Umbilical cord (tissue), 2 donors: ENCODE results near the gene CASK. TPM values are rescaled to one million over a fixed set of nuclear protein-coding genes. Genes with fewer than 3 reads are reported as not detected.

ENCODE experiments used
- DNase-seq: peaks from one replicate; pipeline ENCODE4 v3.0.0-alpha.2; 2015; ENCODE audit warnings: low spot score
- total RNA-seq: library from RNA; depleted of rRNA; stranded (reverse); fragments of >200 nt; gene quantifications from one replicate; pipeline ENCODE4 v1.2.3, GENCODE V29; 2014; ENCODE audit warnings: low replicate concordance; ENCODE audit not compliant: insufficient read depth

CASK gene
- total RNA-seq, 1 donor from 2014 or later: 87.6 TPM

DNA sequence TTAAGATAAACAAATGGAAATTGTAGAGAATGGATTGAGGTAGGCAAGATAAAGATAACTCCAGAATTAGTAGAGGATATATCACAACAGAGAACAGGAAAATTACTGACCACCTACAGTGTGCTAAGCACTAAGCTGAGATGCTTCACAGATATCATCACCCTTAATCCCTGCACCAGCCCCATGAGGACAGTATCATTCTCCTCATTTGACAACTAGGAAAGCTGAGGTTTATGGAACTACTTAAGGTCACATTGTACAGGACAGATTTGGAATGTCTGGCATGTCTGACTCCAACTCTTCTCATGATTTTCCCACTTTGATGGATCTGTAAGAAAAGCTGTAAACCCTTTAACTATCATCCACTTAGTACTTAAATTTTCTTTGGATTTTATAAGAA lies 95.5 kb downstream of the CASK start:
- peak; percentile 46 for DNase-seq

DNA sequence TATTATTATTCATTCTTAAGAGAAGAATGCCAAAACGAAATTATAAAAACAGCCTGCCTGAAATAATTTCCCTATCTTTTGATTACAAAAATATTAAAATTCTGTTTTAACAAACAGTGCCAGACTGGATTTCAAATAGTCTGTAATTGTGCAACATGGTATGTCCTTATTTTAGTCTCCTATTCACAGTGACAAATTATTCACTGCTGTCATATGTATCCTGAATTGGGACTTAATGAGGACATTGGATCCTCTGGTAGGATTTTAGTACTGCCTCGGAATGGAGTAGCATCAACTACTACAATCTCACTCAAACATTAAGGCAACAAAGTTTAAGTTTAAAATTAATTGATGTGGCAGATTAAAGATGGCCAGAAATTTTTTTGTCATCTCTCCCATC lies 97.6 kb downstream of the CASK start:
- DNase-seq: no peak

DNA sequence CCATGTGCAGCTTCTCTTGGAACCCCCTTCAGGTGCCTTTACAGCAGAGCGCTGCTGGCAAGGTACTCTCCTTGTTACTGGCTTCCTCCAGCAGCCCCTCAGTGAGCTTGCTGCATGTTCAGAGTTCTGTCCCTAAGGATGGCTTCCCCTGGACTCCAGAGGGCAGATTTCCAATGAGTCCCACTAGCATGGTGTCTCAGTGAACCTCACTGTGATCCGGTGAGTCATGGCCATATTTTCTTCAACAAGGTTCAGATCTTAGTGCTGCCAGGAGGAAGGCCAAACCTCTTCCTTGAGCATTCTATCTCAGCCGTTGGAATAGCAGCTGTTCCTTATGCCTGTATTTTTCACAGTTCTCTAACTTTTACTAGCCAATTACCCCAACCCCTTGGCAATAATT lies 98.8 kb downstream of the CASK start:
- DNase-seq: peak; percentile 5

DNA sequence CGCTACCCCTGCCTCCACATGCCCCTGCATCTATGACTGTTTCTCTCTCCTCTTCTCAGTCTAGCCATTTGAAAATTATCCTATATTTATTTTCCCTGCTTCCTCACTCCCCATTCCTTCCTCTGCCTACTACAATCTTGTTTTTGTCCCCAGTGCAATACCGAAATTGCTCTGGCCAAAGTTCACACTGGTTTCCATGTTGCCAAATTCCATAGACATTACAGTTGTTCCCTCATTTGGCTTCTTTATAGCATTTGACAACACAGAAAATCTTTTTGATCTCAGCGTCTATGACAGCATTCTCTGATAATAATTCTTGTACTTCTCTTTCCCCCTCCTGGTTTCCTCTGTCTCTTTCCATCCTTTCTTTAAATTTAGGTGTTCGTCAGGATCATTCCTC lies 100.0 kb downstream of the CASK start:
- DNase-seq: no peak

DNA sequence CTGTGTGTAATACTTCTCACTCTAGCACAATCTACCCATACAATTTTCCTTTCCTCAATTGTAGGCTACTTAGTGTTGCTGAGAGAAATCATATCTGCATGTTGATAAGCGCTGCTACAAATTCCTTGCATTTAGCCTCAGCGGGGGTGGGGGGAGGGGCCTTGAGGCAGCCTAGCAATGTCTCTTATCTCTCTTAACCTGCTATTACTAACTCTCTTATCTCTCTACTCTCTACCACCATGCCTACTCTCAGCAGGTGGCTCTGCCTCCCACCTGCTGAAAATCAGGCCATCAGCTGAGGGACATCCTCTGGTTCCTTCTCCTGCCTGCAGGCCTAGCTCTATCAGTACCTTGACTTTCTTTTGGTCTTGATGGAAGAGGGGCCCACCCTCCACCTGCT lies 100.5 kb downstream of the CASK start:
- DNase-seq: no peak

DNA sequence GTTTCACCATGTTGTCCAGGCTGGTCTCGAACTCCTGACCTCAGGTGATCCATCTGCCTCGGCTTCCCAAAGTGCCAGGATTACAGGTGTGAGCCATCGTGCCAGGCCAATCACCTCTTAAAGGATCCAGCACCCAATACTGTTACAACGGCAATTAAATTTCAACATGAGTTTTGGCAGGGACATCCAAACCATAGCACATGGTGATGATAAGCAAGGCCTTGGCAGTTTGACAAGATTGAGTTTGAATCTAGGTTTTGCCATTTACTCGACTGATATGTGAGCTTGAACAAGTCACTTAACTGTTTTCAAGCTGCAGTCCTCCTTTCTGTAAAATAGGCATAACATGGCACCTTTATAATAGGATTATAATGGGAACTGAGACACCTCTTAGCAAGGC lies 115.3 kb downstream of the CASK start:
- no peak for DNase-seq

DNA sequence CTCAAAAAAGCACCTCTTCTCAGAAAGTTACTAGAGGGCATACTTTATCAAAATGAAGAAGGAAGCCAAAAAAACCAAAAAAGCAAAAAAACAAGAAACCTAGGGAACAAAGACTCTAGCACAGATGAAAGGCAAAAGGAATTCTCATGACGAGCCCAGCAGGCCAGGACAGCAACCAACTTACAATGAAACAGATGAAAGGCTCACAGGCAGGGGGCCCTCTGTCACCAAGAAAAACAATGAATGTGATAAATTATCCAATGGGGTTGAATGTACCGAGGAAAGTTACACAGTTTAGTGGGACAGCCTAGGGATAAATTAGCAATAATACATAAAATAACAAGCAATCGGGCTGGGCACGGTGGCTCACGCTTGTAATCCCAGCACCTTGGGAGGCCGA lies 120.4 kb downstream of the CASK start:
- no peak for DNase-seq

DNA sequence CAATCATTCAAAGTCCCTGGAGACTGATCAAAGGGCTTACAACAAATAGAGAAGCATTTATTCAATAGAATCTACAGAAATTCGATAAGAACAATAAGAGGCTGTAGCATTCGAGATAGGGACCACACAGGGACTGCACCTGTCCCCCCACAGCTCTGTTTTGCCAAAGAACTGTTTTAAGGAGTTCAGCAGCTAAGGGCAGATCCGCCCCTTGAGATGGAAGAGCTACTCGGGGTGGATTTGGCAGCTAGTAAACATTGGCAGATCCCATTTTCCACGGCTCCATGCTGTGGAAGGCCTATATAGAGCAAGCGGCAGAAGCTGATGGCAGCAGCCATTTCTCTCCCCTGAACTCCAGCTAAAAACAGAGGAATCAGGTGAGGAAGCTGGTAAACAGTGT lies 123.7 kb downstream of the CASK start:
- DNase-seq: no peak

DNA sequence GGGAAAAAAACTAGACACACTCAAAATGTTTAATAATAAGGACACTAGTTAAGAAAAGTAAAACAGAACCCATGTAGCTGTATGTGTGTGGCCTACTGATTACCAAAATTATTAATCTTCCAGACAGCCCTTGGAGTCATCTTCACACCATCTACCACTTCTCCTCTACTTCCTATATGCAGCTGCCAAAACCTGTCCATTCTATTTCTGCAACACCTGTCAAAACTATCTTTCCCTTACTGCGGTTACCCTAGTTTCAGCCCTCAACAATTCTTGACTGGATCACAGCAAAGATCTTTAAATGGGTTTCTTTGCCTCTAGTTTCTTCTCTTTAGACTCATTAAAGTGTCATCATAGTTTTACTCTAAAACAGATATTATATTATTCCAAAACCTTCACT lies 126.8 kb downstream of the CASK start:
- DNase-seq: no peak

DNA sequence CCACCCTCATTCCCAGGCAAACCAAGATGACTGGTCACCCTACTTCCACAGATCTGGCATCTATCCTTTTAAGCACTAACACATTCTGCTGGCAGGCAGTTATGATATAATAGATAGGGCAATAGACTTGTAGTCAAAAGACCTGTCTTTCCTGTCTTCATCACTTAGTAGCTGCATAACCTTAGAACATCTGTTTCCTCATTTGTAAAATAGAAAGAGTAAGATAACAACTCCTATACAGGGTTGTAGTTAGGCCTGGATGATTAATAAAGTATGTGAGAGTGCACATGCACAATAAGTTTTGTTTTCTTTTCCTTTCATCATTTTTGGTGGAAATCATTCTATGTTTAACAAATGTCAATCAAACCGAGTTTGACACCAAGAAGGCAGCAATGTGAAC lies 127.3 kb downstream of the CASK start:
- no peak for DNase-seq

DNA sequence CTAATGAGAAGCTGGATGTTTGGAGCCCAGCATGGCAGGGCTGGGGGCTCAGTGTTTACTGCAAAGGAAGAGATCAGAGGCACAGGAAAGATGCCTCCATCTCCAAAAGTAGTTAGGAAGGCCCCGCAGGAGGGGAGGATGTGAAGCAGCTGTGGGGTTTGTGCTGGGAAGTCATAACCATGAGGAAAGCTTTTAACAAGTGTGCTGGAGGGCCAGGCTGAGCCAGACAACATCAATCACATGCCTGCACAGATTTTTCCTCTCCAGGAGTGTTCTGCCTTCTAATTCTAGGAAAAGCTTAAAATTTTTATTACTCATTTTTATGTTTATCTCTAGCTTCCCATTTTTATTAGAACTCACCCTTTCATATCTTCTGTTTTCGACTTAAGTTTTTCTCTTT lies 134.0 kb downstream of the CASK start:
- DNase-seq: peak; percentile 48

DNA sequence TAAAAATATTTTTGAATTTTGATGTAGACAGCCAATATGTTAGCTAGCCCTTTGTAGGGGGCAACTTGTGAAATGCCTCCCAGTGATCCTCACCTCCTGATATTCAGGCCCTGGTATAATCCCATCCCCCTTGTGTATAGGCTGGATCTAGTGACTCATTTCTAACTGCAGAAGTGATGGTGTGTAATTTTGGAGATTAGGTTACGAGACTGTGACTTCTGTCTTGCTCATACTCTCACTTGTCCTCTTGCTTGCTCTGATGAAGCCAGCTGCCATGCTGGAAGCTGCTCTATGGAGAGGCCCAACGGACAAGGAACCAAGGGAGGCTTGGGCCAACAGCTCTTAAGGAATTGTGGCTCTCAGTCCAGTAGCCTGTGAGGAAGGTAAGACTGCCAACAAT lies 137.7 kb downstream of the CASK start:
- no peak for DNase-seq

DNA sequence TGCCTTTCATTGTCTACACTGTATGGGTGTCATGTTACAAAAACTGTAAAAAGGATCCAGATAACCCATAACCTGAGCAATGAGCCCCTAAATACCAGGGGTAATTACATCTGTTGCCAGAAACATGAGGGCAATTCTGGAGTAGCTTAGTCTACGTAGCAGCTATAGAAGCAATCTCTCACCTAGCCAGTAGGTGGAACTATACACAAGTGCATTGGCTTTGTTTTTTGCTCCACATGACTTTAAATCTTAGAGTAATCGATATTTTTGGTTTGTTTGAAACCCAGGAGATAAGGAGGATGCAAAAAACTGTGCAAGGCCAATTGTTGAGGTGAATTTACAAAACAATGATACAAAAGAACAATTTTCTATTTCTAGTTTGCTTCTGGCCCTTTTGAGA lies 141.9 kb downstream of the CASK start:
- no peak for DNase-seq

DNA sequence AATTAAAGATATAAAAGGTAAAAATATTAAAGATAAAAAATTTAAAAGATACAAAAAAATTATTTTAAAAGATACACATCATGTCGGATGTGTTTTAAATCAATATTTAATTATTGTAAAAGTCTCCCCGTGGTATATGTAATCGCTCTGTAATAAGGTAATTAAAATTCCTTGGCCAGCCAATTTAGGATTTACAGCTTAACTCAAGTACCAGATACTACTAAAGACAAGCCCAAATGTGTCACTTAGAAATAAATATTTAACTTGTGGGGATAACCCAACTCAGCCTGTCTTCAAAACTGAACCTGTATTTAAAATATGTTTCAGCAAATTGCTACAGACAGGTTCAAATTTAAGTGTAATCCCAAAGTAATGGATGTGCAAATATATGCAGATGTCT lies 143.4 kb downstream of the CASK start:
- no peak for DNase-seq

DNA sequence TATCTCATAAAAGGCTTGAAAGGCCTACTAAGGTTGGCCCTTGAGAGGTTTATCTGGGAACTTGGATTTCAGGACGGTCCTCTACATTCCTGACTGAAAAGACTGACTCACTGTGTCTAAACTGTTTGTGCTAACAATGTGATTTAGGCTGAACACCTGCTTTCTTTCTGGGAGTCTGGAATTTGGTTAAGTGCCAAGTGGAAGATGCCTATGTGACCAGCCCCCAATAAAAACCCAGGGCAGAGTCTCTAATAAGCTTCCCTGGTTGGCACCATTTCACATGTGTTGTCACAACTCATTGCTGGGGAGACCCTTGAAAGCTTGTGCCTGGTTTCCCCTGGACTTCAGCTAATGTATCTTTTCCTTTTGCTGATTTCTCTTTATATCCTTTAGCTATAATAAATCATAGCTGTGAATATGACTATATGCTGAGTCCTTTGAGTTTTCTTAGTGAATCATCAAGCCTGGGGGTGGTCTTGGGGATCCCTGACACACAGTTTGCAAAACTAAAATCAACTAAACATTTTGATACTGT lies 144.3 kb downstream of the CASK start:
- peak; percentile 35 for DNase-seq

DNA sequence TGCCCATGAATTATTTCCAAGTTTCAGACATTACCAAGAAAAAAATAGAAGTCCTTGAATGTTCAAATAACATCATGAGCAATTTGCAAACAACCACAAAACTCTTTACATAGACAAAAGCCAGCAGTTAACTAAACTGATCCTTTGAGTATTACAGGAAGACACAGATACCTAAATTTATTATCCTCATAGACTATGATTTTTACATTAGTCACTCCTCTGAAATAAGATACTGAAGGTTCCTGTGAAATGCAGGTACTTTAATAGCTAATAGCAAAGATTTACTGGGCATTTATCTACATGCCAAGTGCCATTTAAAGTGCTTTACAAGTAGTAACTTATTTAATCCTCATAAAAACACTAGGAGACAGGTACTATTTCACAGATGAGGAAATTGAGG lies 161.7 kb downstream of the CASK start:
- no peak for DNase-seq

DNA sequence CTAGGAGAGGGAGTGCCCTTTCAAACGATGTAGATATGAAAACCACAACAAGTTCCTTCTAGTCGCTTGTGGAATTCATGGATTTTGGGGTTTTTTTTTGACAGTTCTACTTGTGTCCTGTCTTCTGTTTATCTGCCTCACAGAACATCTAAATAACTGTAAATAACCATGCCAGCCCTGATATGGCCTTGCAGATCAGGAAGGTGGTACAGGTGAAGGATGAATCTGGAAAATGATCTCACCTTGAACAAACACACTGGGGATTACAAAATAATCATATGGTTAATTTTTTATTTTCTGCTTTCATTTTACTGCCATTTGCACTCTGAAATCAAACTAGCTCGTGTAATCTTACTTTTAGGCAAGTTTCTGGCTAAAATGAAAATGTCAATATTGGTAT lies 162.2 kb downstream of the CASK start:
- no peak for DNase-seq

DNA sequence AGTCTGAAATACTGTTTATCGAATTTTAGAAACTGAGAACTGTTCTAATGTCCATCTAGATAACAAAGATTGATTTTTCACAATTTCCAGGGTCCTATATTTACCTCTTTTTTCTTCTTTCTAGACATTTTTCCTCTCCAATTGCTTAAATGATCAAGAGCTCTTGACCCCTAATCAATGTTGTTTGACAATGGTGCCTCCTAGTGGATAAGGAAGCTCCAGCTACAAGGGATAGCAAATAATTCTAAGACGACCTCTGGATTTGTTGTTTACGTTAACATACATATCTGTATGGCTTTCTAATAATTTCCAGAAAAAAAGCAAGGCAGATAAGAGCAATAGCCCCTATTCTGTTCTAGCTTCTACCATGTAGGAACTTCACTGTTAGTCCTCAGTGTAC lies 163.5 kb downstream of the CASK start:
- no peak for DNase-seq

DNA sequence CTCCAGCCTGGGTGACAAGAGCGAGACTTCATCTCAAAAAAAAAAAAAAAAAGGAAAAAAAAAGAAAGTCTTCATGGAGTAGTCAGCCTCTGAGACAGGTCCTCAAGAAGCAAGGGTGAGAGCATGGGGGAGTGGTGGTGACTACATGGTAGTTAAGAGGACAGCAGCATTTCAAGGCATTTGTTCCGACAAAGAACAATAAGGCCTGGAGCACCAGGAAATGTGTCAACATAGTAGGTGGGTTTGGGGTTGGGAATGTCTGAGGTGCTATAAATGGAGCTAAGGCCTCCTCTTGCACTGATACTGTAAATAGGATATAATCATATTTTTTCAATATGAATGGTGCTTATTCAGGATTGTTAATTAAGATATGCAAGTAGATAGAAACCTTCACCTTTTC lies 165.0 kb downstream of the CASK start:
- no peak for DNase-seq

DNA sequence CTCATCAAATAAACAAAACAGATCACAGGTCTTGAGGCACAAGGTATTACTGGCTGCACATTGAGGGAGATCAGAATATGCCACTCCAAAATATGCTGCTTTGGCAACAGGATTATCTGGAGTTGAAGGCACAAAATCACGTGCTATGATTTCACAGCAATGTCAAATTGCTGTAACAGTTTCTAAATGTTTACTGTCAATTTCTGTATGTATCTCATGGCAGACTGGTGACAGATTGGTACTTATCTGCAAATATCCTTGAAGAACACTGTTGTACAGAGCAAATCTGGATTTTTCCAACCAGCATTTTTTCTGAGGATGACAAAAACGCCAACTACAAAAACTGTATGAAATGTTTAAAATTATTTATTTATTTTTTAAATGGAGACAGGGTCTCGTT lies 172.6 kb downstream of the CASK start:
- no peak for DNase-seq

DNA sequence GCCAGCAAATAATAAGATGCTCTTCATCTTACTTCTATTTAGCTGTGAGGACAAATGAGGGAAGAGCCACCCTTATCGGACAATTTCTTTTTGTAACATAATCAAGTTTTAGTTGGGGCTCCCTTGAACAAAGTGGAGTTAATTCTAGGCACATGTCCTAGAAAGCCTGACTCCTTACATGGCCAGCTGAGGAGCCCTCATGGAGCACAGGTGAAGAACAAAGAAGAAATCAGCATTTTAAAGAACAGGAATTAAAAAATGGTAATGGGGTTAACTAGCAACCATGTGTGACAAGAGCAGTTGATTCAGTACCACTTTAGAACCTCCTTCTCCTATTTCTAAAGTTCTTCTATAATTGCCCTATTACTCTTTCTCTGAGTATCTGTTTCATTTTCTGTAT lies 183.5 kb downstream of the CASK start:
- DNase-seq: no peak

DNA sequence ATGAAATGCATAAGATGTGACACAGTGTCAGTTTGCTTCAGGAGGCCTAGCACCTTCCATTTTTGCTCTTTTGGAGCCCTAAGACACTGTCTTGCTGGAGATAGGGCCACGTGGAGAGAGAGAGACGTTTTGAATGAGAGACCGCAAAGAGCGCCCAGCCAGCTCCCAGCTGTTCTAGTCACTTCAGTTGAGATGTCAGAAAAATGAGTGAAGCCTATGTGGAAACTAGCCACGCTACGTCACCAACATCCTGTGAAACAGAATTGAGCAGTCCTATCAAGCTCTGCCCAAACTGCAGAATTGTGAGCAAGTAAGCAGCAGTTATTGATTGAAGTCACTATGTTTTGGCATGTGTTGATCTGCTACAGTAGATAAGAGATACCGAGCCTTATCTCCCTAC lies 186.3 kb downstream of the CASK start:
- DNase-seq: peak; percentile 3

DNA sequence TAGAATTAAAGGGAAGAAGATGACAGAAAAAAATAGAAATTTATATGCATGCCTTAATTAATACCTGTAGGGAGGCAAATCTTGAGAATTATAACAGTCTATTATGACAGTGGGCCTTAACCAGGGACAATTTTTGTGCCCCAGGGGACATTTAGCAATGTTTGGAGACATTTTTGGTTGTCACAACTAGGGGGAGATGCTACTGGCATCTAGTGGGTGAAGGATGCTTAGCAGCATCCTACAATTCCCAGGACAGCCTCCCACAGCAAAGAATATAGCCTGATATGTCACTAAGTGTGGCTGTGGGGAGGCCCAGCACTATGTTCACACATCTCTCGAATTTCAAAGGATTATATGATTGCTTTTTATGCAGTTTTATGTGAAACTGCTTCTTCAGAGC lies 188.8 kb downstream of the CASK start:
- peak; percentile 5 for DNase-seq

DNA sequence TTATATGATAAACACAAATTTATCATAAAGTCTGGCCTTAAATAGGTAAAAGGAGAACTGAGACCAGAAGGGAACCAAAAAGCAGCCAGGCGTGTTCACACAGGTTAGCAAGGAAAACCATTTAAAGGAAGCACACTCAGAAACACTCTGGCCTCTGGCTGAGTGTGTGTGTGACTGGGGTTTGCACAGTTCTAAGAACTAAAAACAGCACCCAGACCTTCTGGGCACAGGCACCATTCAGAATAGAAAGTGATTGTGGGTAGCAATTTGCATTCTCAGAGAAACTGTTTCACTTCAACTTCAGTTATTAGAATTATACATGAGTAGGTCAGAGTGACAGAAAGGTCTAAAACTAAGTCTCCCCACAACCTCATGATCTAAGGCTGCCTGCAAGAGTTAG lies 189.4 kb downstream of the CASK start:
- peak; percentile 7 for DNase-seq

DNA sequence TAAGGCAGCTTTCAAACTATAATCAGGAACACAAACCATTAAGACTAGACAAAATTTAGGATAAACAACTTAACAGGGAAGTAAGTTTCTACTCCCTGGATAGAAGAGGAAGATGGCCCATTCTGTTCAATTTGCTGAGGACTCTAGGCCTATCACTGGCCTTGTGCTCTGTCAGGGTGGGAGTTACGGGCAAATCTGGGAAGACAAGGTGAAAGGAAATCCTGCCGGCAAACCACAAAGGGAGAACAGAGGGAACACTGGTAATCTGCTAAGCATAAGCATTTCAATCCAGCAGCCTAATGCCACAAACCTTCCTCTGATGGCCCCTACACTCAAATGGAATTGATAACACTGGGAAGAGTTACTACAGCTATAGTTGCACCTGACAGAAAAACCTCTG lies 191.1 kb downstream of the CASK start:
- DNase-seq: no peak
